ENCODE measurements around the gene IL17RA. TPM values are rescaled to one million over a fixed set of nuclear protein-coding genes. Genes with fewer than 3 reads are reported as not detected.

The IL17RA gene
- total RNA-seq, 4 donors from 2014 or later, result 8.7 to 16.2 (median 14.0) TPM

GRCh38 chr22:17046566-17047348 is 38.0 kb upstream of the IL17RA start:
- peaks cover 0 to 16% (median 0%) of the 10 kb centered on the region in 4 donors for H3K27me3 ChIP-seq
- intact Hi-C loops (cut with DNase I), result no loop called here

GRCh38 chr22:17047656-17048055 is 37.1 kb upstream of the IL17RA start:
- peaks cover 0 to 12% (median 0%) of the 10 kb centered on the region in 4 donors for H3K27me3 ChIP-seq
- intact Hi-C loops (cut with DNase I), result no loop called here
- peaks cover 0 to 4% (median 0%) of the 10 kb centered on the region in 4 donors for H3K36me3 ChIP-seq
- no peak overlapping the region for H3K4me3 ChIP-seq
- WGBS, result 66% methylated on average over 1 of the region's 1 CpG
- DNase-seq (ENCODE audit: extremely low spot score), result no peak
- H3K9me3 ChIP-seq, result no peaks in the 10 kb centered on the region
- no peaks in the 10 kb centered on the region for H3K4me1 ChIP-seq
- TF ChIP-seq POLR2AphosphoS5 (IDR thresholded peaks at IDR 0.05) (no peak), EP300 (IDR thresholded peaks at IDR 0.05) (no peak), CTCF (IDR thresholded peaks at IDR 0.05) (no peak), POLR2A (IDR thresholded peaks at IDR 0.05; ENCODE audit: low read depth) (no peak)
- no peak overlapping the region for H3K27ac ChIP-seq (replicated peaks in 1 of 4)

More at GRCh38 chr22:17046566-17047348, 38.0 kb upstream of the IL17RA start:
- Histone ChIP-seq H3K9me3 (no peaks in the 10 kb centered on the region), H3K36me3 (peaks cover 0 to 4% (median 0%) of the 10 kb centered on the region in 4 donors), H3K27ac (replicated peaks in 1 of 4) (no peak overlapping the region), H3K4me3 (no peak overlapping the region), H3K4me1 (no peaks in the 10 kb centered on the region)
- DNase-seq (ENCODE audit: extremely low spot score), result no peak
- TF ChIP-seq POLR2A (IDR thresholded peaks at IDR 0.05; ENCODE audit: low read depth), result no peak
- TF ChIP-seq EP300 (IDR thresholded peaks at IDR 0.05), result no peak
- TF ChIP-seq CTCF (IDR thresholded peaks at IDR 0.05), result no peak
- TF ChIP-seq POLR2AphosphoS5 (IDR thresholded peaks at IDR 0.05), result no peak
- 63% methylated on average over 5 of the region's 5 CpGs for WGBS

GRCh38 chr22:17056058-17056457 is 28.7 kb upstream of the IL17RA start:
- Histone ChIP-seq H3K4me1 (peaks cover 0 to 7% (median 3%) of the 10 kb centered on the region in 4 donors), H3K4me3 (no peak overlapping the region), H3K27me3 (no peaks in the 10 kb centered on the region), H3K36me3 (no peaks in the 10 kb centered on the region), H3K27ac (replicated peaks in 1 of 4) (no peak overlapping the region), H3K9me3 (no peaks in the 10 kb centered on the region)
- WGBS, result 100% methylated on average over 3 of the region's 5 CpGs
- intact Hi-C loops (cut with DNase I), result loop anchor here (5.0 kb wide), 1 partner anchor 139 kb away; no protein-coding TSS in a partner anchor
- no peak for TF ChIP-seq POLR2AphosphoS5 (IDR thresholded peaks at IDR 0.05)
- no peak for TF ChIP-seq EP300 (IDR thresholded peaks at IDR 0.05)
- TF ChIP-seq CTCF (IDR thresholded peaks at IDR 0.05), result no peak
- TF ChIP-seq POLR2A (IDR thresholded peaks at IDR 0.05; ENCODE audit: low read depth), result no peak
- DNase-seq (ENCODE audit: extremely low spot score), result no peak

GRCh38 chr22:17056807-17057206 is 28.0 kb upstream of the IL17RA start:
- H3K9me3 ChIP-seq, result no peaks in the 10 kb centered on the region
- no peak for DNase-seq (ENCODE audit: extremely low spot score)
- H3K27ac ChIP-seq (replicated peaks in 1 of 4), result no peak overlapping the region
- no peaks in the 10 kb centered on the region for H3K36me3 ChIP-seq
- H3K27me3 ChIP-seq, result no peaks in the 10 kb centered on the region
- H3K4me3 ChIP-seq, result no peak overlapping the region
- peaks cover 0 to 7% (median 3%) of the 10 kb centered on the region in 4 donors for H3K4me1 ChIP-seq
- WGBS, result 78% methylated on average over 7 of the region's 8 CpGs
- TF ChIP-seq POLR2A (IDR thresholded peaks at IDR 0.05; ENCODE audit: low read depth) (no peak), POLR2AphosphoS5 (IDR thresholded peaks at IDR 0.05) (no peak), CTCF (IDR thresholded peaks at IDR 0.05) (no peak), EP300 (IDR thresholded peaks at IDR 0.05) (no peak)
- intact Hi-C loops (cut with DNase I), result loop anchor here (5.0 kb wide), 1 partner anchor 140 kb away; no protein-coding TSS in a partner anchor
